Gastroesophageal sphincter (tissue), 3 donors: Measurements from ENCODE around the gene DKKL1.

Experiments used
- EP300 ChIP-seq: sonication (generic); formaldehyde crosslinking; IDR thresholded peaks from one replicate; pipeline ENCODE4 v1.6.1; 2017; ENCODE audit warnings: antibody characterized with exemption, mild to moderate bottlenecking
- POLR2A ChIP-seq, 2 donors: fragments of 450-650 bp; IDR thresholded peaks; one replicate each; pipeline ENCODE4 v1.6.1; 2017; ENCODE audit warnings: antibody characterized with exemption in 2 of 2, mild to moderate bottlenecking in 2 of 2, moderate library complexity in 1 of 2
- POLR2AphosphoS5 ChIP-seq: sonication (generic); formaldehyde crosslinking; IDR thresholded peaks from one replicate; pipeline ENCODE4 v1.6.1; 2017; ENCODE audit warnings: antibody characterized with exemption
- TF ChIP-seq, protein P1 (sequence below), 4 experiments: fragments of 200-600 bp in 2 of 4; fragments of 450-650 bp in 2 of 4; sonication (generic) in 1 of 4; IDR thresholded peaks; one replicate each; pipeline ENCODE4 v1.5.1; 2017 to 2019; ENCODE audit warnings: antibody characterized with exemption in 4 of 4, mild to moderate bottlenecking in 2 of 4, moderate library complexity in 2 of 4

DNA sequence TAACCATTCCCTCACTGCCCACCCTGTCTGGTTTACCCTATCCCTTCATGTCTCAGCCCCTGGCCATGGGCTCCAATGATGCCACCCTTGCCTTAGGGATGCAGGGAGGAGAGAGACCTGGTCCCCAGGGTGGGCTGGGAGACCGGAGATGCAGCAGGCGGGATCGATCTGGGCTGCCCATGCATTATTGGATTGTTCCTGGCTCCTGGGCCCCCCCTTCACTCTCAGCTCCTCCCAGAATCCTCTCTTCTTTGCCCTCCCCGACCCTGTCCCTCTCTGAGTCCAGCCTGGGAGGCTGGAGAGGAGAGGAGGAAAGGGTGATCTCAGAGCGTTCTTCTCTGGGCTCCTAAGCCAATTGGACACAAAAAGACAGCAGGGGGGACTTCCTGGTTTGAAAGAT is 30.2 kb downstream of the DKKL1 start:
- TF ChIP-seq, protein P1, sequence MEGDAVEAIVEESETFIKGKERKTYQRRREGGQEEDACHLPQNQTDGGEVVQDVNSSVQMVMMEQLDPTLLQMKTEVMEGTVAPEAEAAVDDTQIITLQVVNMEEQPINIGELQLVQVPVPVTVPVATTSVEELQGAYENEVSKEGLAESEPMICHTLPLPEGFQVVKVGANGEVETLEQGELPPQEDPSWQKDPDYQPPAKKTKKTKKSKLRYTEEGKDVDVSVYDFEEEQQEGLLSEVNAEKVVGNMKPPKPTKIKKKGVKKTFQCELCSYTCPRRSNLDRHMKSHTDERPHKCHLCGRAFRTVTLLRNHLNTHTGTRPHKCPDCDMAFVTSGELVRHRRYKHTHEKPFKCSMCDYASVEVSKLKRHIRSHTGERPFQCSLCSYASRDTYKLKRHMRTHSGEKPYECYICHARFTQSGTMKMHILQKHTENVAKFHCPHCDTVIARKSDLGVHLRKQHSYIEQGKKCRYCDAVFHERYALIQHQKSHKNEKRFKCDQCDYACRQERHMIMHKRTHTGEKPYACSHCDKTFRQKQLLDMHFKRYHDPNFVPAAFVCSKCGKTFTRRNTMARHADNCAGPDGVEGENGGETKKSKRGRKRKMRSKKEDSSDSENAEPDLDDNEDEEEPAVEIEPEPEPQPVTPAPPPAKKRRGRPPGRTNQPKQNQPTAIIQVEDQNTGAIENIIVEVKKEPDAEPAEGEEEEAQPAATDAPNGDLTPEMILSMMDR (IDR thresholded peaks at IDR 0.05) = no peak
- TF ChIP-seq POLR2A (IDR thresholded peaks at IDR 0.05) (no peak), EP300 (no peak), POLR2AphosphoS5 (no peak)
